CMK (cell line): ENCODE results near the gene HK2.

Experiments
- DNase-seq: peaks from one replicate; pipeline ENCODE4 v3.0.0-alpha.2; 2010; ENCODE audit warnings: low read depth

The HK2 gene

GRCh38 chr2:74937221-74937880, 103.4 kb downstream of the HK2 start:
- DNase-seq, result no peak

GRCh38 chr2:74938264-74938663, 104.3 kb downstream of the HK2 start:
- no peak for DNase-seq

DNA sequence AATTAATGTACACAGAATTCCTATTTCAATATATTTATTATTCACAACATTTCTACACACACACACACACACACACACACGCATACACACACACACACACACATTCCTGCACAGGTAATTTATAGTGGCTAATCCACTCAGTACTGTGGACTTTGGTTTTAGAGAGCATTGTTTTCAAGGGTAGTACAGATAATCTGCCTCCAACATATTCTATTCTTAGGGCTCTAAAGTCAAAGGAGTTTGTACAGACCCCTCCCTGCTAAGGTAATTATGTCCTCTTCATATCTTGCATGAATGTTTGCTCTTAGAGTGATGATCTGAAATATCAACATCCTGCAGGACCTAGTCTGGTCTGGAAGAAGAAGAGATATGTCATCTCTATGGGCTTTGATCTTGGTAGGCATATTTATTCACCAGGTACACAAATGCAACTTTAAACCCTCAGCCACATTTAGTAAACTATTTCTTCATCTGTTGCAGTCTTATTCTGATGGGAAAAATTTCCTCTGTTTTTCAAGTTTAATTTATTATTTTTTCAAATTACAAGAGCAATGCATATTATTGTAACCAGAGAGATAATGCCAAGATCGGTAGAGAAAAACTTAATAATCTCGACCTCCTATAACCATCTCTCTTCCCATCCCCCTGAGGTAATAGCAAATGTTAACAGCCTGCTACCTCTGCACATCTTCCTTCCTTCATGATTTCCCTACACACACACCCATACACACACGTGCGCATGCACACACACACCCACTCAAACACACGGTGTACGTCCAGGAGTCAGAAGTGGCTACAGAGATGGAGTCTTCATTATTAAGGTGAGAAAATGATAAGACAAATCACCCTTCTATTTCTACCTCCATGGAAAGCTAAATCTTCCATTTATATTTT, 106.2 kb downstream of the HK2 start:
- DNase-seq, result no peak

- DNase-seq, result no peak
Measured at GRCh38 chr2:74941284-74941683, 107.4 kb downstream of the HK2 start.

- no peak for DNase-seq
Measured at GRCh38 chr2:74942263-74942662, 108.3 kb downstream of the HK2 start.
